ENCODE measurements around the gene NODAL.

NODAL gene

DNA sequence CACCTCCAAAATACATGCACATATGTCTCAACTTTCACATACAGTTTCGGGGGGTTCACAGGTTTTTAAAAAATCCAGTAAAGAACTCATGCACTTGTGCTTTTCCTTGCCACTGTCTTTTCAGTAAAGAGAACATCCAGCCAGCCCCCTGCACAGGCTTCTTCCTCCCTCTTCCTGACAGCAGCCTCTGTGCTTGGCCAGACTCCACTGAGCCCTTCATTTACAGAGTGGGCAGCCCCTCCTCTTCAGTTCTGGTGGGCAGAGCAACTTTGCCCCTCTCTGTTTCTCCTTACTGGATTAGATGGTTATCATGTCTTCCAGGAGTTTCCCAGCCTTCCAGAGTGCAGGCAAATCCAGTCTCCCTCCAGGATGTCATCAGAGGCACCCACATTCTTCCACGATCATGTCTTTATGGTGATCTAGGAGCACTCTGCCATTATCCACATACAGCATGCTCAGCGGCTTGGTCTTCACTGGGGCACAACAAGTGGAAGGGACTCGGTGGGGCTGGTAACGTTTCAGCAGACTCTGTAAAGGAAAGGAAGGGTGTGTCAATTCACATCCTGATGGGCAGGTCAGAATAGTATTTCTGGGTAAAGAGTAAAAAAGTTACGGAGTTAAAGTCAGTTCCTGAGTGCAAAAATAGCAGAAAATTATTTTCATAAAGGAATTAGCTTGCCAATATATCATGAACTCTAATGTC lies 8.8 kb downstream of the NODAL start:
- DNase-seq: peak; percentile 51

DNA sequence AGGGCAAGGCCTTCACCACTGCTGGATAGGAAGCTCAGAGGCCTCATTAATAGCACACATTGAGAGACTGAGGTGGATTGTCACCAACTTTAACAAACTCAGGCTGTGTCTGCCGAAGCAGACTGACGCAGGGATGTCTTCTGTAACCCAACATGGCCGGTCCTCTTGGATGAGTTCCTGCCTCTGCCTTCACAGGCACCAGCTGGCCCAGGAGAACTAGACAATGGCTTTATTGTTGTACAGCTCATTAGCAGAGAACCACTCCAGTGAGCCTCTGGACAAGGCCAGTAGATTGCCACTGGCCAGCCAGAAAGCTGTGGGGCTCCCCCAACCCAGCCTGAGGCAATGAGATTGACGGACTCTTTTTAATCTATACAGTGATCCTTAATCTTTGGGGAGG lies 9.4 kb downstream of the NODAL start:
- DNase-seq: peak; percentile 53

DNA sequence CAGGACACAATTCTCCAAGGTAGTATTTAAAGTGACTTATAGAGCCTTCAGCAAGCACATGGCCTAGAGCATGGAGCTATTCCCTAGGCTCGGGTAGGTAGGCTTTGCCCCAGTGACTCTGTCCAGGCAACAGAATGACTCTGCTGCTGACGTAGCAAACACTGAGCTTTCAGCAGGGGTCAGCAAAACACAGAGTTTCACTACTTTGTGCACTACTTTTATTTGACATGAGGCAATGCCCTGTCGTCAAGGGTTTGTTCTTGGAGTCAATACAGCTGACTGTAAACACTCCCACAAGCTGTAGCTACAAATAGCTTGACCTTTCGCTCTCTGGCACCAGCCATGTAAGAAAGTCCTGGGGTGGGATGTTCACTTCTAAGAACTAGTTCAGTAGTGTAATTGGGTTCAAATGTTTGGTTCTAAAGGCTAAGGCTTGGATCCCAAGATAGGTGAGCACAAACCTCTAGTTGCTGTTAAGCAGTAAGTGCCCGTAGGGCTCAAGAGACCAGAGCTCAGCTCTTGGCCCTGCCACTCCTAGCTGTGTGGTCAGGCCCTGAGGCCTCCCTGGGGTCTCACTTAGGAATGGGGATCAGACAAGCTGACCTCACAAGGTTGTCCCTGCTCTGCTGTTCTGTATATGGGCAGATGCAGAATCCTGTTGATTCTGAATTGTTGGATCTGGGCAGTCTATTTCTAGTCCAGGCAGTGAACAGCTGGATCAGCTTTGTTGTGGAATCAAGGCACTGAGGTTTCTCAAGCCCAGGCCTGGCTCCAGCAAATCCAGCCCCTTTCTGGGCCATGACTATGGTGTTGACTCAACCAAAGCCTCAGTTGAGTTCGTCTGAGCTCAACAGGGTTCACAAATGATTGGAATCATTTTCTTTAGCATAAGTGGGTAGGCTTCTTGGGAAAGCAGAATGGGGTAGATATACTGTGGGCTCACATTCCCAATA lies 10.7 kb downstream of the NODAL start:
- peak; percentile 45 for DNase-seq

DNA sequence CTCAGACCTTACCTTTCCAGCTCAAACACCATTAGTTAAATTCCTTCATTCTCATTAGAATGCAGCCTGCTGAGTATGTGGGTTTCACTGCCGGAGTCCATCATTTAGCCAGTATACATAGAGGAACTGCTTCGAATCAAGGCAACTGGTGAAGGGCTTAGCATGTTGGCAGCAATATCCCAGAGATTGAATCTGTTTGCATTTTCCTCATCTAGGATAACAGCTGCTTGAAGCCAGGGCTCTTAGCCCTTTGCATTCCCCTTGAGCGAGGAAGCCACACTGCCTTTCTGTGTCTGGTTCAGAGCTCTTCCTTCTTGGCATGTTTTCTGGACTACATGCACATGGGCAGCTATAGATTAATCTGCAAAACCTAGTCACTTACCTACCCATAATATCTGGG lies 14.7 kb downstream of the NODAL start:
- DNase-seq: peak; percentile 10

DNA sequence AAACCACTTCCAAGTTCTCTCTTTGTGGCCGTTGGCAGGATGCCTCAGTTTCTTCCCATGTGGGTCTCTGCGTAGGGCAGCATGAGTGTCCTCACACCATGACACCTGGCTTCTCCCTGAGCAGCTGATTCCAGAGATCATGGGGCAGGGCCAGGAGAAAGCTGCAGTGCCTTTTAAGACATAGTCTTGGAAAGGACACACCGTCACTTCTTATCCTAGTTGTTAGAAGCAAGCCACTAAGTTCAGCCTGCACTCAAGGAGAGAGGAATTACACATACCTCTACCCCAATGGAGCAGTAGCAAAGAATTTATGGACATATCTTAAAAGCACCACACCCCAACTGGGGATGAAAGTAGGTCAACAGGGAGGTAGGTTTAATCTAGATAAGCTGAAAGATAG lies 16.4 kb downstream of the NODAL start:
- peak; percentile 13 for DNase-seq

DNA sequence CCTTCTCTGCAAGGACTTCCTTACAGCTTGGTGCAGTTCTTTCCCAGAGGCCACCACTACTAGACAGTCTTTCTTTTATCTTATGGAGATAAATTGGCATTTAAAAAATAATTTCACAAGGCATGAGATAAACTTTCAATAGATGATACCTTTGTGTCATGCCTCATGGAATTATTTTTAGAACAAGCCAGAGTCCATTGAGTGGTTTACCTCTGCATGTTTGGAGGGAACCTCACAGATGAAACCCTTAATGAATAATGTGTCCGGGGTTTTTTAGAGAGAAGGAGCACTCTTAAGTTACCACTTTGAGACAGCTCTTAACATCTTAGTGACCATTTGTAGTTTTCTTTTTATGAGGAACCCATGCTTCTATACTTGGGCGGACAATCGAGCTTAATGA lies 17.2 kb downstream of the NODAL start:
- no peak for DNase-seq

DNA sequence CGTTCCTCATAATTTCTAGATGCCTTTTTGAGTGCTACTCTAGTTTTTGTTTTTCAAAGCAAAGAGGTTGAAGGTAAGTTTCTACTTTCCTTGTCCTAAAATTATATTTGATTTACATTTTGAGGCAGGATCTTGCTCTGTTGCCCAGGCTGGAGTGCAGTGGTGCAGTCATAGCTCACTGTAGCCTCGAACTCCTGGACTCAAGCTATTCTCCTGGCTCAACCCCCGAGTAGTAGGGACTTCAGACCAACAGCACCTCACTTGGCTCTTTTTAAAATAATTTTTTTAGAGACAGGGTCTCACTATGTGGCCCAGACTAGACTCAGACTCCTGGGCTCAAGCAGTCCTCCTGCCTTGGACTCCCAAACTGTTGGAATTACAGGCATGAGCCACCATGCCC lies 22.8 kb downstream of the NODAL start:
- DNase-seq: no peak

DNA sequence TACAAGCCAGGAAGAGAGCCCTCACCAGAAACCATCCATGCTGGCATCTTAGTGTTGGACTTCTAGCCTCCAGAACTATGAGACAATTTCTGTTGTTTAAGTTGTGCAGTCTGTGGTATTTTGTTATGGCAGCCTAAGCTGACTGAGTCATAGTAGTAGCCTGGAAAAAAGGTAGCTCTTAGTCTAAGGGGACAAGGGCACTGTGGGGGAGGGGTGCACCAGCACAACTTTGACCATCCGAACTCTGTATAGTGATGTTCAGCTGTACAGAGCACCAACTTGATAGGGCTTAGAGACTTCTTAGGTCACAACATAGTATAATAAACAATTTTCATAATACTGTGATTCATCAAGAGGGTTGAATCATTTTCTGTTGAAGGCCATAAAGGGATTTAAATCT lies 23.3 kb downstream of the NODAL start:
- DNase-seq: no peak

DNA sequence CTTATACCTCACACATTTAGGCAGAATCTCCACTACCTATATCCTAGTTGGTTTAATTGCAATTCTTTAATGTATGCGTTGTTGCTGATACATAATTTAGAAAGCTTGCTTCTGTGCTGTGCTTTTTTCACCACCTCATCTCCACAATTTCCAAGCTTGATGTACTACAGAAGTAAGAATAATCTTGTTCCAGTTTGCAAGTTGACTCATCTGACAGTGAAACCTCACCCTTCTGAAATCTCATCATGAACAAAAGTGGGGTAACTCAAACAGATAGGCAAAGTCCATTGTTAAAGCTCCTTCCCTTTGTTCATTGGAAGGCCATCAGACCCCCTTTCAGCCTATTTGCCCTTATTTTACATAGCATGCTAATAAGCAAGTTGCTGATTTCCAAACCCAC lies 23.9 kb downstream of the NODAL start:
- DNase-seq: no peak

DNA sequence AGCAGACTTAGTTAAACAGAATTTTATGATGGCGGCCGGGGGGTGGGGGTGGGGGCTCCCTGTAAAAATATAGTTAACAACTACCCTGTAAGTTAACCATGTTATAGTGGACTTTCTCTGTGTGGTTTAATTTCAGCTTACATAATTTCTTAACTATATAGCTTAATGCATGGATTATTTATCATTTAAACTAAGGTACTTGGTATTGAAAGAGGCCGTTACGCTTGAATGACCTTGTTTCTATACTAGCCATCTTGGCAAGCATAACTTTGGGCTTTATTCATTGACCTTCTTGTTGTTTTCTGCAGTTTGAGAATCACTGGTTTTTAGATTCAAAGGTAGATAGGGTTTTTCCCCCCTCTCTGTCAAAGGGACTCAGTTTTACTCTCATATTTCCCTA lies 29.1 kb downstream of the NODAL start:
- DNase-seq: no peak

DNA sequence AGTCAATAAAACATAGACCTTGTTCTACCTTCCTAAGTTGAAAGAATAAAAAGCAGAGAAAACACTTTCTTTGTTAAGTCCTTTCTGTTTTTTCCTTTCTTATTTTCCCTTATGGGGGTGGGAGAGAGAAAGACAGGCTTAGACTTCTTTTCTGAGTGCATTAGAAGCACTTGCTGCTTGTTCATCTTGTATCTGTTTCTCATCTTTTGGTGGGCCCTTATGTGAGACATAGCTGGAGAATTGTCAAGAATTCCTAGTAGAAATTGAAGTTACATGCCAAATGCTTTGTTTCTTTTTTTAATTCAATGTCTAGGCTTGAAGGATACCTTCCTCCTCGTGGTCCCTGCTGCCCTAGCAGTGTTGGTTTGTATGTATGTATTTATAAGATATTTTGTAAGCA lies 30.9 kb downstream of the NODAL start:
- no peak for DNase-seq

DNA sequence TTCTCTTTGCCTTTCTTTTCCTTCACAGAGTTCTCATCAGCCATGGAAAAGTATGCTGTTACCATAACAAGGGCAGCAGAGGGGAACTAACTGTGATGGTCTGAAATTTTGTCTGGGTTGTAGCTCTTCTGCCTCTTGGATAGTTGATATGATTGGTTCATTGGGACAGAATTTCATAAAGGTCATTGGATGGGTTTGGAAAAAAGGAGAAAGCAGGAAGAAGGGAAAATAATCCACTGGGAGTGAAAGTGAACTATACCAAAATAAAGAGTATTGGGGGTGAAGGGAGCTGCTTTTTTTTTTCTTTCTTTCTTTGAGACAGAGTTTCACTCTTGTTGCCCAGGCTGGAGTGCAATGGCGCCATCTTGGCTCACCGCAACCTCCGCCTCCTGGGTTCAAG lies 31.7 kb downstream of the NODAL start:
- DNase-seq: no peak

DNA sequence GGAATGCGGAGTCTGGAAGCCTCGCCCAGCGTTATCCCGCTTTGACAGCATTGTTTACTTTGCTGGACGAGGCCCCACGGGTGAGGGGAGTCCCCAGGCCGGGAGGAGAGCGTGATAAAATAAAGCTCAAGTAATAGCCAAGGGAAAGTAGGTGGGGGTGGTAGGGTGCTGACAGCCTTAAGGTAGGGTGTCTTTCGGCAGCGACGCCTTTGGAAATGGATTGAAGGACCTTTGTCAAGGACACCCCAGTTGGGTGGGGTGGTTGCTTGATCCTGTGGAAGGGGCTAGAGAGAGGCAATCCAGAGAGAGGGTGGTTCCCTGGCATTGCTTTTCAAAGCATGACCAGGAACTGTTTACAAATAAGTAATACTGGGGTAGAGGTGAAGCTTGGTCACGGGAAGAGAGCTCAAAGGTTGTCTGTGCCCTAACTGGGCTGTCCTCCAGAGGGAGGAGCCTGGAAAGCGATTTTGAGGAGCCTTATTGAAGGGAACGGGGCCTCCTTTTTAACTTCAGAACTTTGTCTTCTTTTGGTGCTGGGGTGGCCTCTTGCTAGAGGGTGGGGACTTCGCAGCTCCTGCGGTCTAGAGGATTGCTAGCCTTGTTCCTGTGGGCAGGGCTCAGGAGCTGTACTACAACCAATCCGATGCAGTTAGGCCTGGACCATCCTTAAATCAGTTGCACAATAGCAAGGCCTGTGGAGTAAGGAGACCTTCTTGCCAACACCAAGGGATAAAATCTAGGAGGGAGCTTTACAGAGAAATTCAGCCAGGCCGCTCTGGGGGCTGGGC lies 36.2 kb downstream of the NODAL start:
- peak; percentile 68 for DNase-seq

DNA sequence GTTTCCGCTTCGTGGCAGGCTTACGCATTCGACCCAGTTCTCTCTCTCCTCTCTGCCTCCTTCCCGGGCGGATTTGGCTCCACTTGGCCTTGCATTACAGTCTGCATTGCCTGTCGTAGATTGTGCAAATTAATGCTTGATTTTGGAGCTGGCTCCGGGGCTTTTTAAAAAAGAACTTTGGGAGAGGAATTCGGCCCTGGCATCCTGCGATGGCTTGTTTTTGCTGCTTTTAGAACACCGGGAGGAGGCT lies 36.8 kb downstream of the NODAL start:
- no peak for DNase-seq

DNA sequence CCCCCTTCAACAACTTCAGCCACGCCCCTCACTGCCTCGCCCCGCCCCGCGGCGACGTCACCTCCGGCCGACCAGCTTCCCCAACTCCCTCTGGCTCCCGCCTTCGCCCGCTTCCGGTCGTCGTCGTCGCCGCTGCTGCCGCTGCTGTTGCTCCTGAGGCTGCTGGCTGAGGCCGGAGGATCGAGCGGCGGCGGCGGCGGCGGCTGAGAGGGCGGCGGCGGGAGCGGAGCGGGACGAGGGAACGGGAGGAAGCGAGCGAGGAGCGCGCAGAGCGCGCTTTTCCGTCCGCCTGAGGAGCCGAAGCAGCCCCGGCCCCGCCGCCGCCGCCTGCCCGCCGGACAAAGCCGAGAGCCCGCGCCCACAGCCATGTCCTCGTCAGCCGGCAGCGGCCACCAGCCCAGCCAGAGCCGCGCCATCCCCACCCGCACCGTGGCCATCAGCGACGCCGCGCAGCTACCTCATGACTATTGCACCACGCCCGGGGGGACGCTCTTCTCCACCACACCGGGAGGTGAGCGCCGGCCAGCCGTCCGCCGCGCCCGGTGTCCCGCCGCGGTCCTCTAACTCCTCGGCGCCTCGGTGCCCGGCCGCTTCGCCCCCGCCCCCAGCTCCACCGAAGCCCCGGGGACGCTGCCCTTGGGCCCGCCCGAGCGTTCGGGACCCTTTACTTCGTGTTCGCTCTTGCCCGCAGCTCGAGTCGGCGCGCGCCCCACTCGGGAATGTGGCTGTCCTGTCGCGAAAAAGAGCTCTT lies 37.3 kb downstream of the NODAL start, which contains the start of gene EIF4EBP2:
EIF4EBP2 (plus strand) TSS at position 110 of the 751 bp plus-strand sequence; CDS start at position 367, 257 bp downstream.
- peak; percentile 100 for DNase-seq

DNA sequence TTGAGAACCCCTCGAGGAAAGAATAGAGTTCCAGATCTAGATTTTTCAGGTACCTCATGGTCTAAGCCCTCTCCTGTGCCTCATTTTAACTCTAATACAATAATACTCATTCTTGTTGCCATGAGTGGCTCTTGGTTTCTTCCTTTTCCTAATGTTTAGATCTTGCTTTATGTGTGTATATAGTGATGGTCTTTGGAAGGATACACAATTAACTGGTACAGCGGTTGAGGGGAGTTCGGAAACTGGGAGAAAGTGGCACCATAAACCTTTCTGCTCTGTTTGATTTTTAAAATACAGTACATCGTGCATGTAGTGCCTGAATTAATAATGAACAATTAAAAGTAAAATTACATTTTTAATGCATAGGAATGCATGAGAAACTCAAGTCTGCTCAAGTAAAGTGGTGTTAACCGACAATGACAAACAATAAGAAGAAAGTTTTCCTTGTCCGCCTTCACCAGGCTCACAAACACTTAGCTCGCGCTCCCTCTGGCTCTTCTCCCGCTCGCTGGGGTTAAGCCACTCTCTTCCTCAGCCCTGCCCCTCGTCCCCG lies 37.9 kb downstream of the NODAL start:
- DNase-seq: no peak

DNA sequence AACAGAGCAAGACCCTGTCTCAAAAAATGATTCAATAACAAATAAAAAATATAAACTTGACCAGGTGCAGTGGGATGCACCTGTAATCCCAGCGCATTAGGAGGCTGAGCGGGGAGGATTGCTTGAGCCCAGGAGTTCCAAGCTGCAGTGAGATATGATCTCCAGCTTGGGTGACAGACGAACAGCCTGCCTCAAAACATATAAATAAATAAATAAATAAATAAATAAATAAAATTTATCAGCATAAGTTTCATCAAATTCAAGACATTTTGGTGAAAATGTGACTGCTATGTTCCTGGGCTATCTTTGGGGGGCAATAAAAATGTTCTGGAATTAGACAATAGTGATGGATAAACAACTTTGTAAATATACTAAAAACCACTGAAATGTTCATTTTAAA lies 42.3 kb downstream of the NODAL start:
- no peak for DNase-seq

DNA sequence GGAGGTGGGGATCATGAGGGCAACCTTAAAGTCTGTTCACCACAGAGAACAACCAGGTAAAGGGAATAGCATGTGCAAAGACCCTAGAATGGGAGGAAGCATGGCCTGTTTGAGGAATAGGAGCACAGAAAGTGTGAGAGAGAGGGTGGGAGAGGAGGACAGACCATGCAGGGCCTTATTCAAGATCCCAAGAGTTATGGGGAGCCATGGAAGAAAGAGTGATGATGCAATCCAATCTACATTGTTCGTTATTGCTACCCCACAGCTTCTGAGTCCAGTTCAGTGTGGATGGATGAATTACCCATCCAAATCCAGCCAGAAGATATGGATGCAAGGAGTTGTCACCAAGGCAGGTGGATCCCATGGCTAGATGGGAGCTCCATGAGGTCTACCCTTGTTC lies 45.3 kb downstream of the NODAL start:
- peak; percentile 27 for DNase-seq

DNA sequence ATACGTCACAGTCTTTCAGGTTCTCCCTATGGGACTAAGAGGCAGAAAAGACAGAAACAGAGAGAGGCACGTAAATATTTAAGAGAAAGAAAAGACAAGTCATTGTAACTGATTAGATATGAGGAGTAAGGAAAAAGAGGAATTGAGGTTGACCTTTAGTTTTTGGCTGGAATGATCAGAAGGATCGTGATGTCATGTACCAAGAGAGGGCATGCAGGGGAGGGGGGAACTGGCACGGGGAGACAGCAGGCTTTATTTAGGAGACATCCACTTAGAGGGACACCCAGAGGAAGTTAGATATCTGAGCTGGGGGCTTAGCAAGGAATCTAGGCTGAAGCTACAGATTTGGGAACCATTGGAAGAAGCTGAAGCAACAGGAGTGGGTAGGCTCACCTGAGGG lies 49.8 kb downstream of the NODAL start:
- DNase-seq: peak; percentile 14

All from activated effector memory CD4-positive, alpha-beta T cell treated with anti-CD3 and anti-CD28 coated beads, Interleukin-2, amount 50 U/mL, for 16 hours (primary cell).